Mucosa of gallbladder (tissue), 1 donor: Measurements from ENCODE around the gene RENBP. TPM values are rescaled to one million over a fixed set of nuclear protein-coding genes. Genes with fewer than 3 reads are reported as not detected.
A peak's percentile ranks its signal among the peaks of the same experiment; 100 is the strongest.

ENCODE experiments used
- DNase-seq: peaks from one replicate; pipeline ENCODE4 v3.0.0-alpha.2; 2020; ENCODE audit warnings: low spot score
- total RNA-seq: library from RNA; stranded (reverse); gene quantifications from one replicate; pipeline ENCODE4 v1.2.1, GENCODE V29; 2021
- donor health status: DM: no; HTN: no; CAD: no.

RENBP gene
- total RNA-seq, 1 donor from 2014 or later = 19.5 TPM

- peak; percentile 92 for DNase-seq
Measured at GRCh38 chrX:153971124-153971449, 26.6 kb upstream of the RENBP start.

- DNase-seq = no peak
Measured at GRCh38 chrX:153970357-153971123, 26.1 kb upstream of the RENBP start.

GRCh38 chrX:153969904-153970356 lies 25.5 kb upstream of the RENBP start:
- no peak for DNase-seq

GRCh38 chrX:153969125-153969903 lies 24.9 kb upstream of the RENBP start:
- DNase-seq = no peak

GRCh38 chrX:153968754-153969124 lies 24.3 kb upstream of the RENBP start:
- no peak for DNase-seq

GRCh38 chrX:153968255-153968654 lies 23.8 kb upstream of the RENBP start:
- DNase-seq = no peak

- no peak for DNase-seq
Measured at GRCh38 chrX:153967536-153968224, 23.2 kb upstream of the RENBP start.

- DNase-seq = no peak
Measured at GRCh38 chrX:153966841-153967535, 22.5 kb upstream of the RENBP start.

GRCh38 chrX:153966283-153966688 lies 21.8 kb upstream of the RENBP start:
- no peak for DNase-seq

- DNase-seq = no peak
Measured at GRCh38 chrX:153965406-153965805, 21.0 kb upstream of the RENBP start.

- no peak for DNase-seq
Measured at GRCh38 chrX:153964105-153964504, 19.7 kb upstream of the RENBP start.

- DNase-seq = no peak
Measured at GRCh38 chrX:153963546-153963945, 19.1 kb upstream of the RENBP start.

- no peak for DNase-seq
Measured at GRCh38 chrX:153961292-153961691, 16.8 kb upstream of the RENBP start.

- no peak for DNase-seq
Measured at GRCh38 chrX:153960786-153961185, 16.3 kb upstream of the RENBP start.

- DNase-seq = no peak
Measured at GRCh38 chrX:153960077-153960476, 15.6 kb upstream of the RENBP start.

GRCh38 chrX:153959649-153960048 lies 15.2 kb upstream of the RENBP start:
- DNase-seq = no peak

- DNase-seq = no peak
Measured at GRCh38 chrX:153958605-153959004, 14.2 kb upstream of the RENBP start.

GRCh38 chrX:153957224-153957623 lies 12.8 kb upstream of the RENBP start:
- DNase-seq = no peak

GRCh38 chrX:153956044-153956907 lies 11.8 kb upstream of the RENBP start:
- no peak for DNase-seq

- DNase-seq = no peak
Measured at GRCh38 chrX:153955228-153955732, 10.8 kb upstream of the RENBP start.
